ENCODE measurements around the gene ESYT2.

The ESYT2 gene

DNA sequence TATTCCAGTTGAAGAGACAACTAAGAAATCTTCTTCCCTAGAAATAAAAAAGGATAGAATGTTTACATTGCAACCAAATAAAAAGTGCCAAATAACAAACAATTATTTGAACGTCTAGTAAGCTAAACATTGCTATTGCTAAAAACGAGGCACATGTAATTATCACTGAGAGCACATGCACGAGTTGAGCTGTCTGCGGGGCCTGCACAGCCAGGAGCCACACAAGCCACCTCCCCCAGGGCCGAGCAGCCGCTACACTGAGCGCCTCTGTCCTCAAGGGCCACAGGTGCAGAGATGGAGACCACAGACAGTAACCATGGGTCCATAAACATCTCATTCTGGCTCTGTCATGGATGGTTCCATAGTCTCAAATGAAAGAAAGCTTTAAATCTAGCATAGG lies 141.9 kb downstream of the ESYT2 start:
- DNase-seq, result no peak
- H3K27ac ChIP-seq (ENCODE audit: low read length), result no peak overlapping the region
- H3K4me3 ChIP-seq (ENCODE audit: low read length), result no peak overlapping the region
- TF ChIP-seq EZH2 (optimal IDR thresholded peaks at IDR 0.05; ENCODE audit: low read depth, low read length), result no peak
- TF ChIP-seq, protein P1, sequence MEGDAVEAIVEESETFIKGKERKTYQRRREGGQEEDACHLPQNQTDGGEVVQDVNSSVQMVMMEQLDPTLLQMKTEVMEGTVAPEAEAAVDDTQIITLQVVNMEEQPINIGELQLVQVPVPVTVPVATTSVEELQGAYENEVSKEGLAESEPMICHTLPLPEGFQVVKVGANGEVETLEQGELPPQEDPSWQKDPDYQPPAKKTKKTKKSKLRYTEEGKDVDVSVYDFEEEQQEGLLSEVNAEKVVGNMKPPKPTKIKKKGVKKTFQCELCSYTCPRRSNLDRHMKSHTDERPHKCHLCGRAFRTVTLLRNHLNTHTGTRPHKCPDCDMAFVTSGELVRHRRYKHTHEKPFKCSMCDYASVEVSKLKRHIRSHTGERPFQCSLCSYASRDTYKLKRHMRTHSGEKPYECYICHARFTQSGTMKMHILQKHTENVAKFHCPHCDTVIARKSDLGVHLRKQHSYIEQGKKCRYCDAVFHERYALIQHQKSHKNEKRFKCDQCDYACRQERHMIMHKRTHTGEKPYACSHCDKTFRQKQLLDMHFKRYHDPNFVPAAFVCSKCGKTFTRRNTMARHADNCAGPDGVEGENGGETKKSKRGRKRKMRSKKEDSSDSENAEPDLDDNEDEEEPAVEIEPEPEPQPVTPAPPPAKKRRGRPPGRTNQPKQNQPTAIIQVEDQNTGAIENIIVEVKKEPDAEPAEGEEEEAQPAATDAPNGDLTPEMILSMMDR (IDR thresholded peaks at IDR 0.05; ENCODE audit: low read length), result no peak
- no peak for TF ChIP-seq EZH2phosphoT487 (IDR thresholded peaks at IDR 0.05; ENCODE audit: low read length)
- no peaks in the 10 kb centered on the region for H3K4me1 ChIP-seq (ENCODE audit: low read length)
- no peaks in the 10 kb centered on the region for H3K27me3 ChIP-seq (replicated peaks; ENCODE audit: insufficient read depth, low read length)
- peaks cover 37% of the 10 kb centered on the region for H3K79me2 ChIP-seq (ENCODE audit: low read length)
- no peaks in the 10 kb centered on the region for H4K20me1 ChIP-seq (ENCODE audit: insufficient read depth, low read length)
- H3K9me2 ChIP-seq (replicated peaks; ENCODE audit: insufficient read depth, low read length), result no peaks in the 10 kb centered on the region
- H3K4me2 ChIP-seq (ENCODE audit: low read depth, low read length), result no peak overlapping the region
- H3K9me3 ChIP-seq (replicated peaks; ENCODE audit: insufficient read depth, low read length), result no peaks in the 10 kb centered on the region
- no peaks in the 10 kb centered on the region for H3F3A ChIP-seq (ENCODE audit: insufficient read depth, low read length)
- H3K36me3 ChIP-seq (replicated peaks; ENCODE audit: insufficient read depth, low read length), result peaks cover 48% of the 10 kb centered on the region
- no peak overlapping the region for H3K9ac ChIP-seq (ENCODE audit: low read length)
- no peak overlapping the region for H2AFZ ChIP-seq (ENCODE audit: low read length)

DNA sequence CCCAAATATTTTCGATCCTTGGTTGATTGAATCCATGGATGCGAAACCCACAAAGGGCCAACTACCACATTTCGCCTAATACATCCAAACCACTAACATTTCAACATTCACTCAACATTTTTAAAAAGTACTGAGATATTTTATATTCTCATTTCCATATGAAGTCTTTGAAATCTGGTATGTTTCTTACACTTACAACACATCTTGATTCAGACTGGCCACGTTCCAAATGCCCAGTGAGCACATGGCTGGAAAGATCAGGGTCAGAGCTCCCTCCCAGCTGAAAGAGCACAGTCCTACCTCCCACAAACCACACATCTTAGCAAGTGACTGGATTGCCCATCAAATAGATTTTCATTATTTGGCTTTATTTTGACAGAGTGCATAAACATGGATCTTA lies 143.6 kb downstream of the ESYT2 start:
- Histone ChIP-seq H3K79me2 (ENCODE audit: low read length) (peaks cover 27% of the 10 kb centered on the region), H3K4me3 (ENCODE audit: low read length) (no peak overlapping the region), H3K4me1 (ENCODE audit: low read length) (no peaks in the 10 kb centered on the region), H3K36me3 (replicated peaks; ENCODE audit: insufficient read depth, low read length) (peaks cover 44% of the 10 kb centered on the region), H3F3A (ENCODE audit: insufficient read depth, low read length) (no peaks in the 10 kb centered on the region), H4K20me1 (ENCODE audit: insufficient read depth, low read length) (no peaks in the 10 kb centered on the region), H3K9me3 (replicated peaks; ENCODE audit: insufficient read depth, low read length) (no peaks in the 10 kb centered on the region), H2AFZ (ENCODE audit: low read length) (no peak overlapping the region), H3K4me2 (ENCODE audit: low read depth, low read length) (no peak overlapping the region), H3K27ac (ENCODE audit: low read length) (no peak overlapping the region), H3K9me2 (replicated peaks; ENCODE audit: insufficient read depth, low read length) (no peaks in the 10 kb centered on the region), H3K27me3 (replicated peaks; ENCODE audit: insufficient read depth, low read length) (no peaks in the 10 kb centered on the region), H3K9ac (ENCODE audit: low read length) (no peak overlapping the region)
- no peak for DNase-seq
- TF ChIP-seq, protein P1 (IDR thresholded peaks at IDR 0.05; ENCODE audit: low read length), result no peak
- TF ChIP-seq EZH2 (optimal IDR thresholded peaks at IDR 0.05; ENCODE audit: low read depth, low read length) (no peak), EZH2phosphoT487 (IDR thresholded peaks at IDR 0.05; ENCODE audit: low read length) (no peak)

DNA sequence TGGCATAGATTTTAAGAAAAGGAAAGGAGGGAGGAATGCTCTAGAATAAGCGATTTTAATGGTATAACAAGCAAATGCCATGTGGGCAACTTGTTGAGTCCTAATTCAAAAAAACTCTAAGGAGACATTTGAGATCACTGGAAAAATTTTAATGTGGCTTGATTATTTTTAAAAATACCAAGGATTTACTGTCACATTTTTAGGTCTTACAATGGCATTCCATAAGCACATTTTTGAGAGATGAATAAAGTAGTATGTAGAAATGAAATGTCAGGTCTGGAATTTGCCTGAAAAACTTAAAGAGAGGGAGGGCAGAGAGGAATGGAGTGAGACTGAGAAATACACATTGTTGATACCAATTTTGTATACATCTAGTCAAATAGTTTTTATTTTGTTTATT lies 145.0 kb downstream of the ESYT2 start:
- no peak for DNase-seq
- Histone ChIP-seq H3K27me3 (replicated peaks; ENCODE audit: insufficient read depth, low read length) (no peaks in the 10 kb centered on the region), H4K20me1 (ENCODE audit: insufficient read depth, low read length) (no peaks in the 10 kb centered on the region), H3F3A (ENCODE audit: insufficient read depth, low read length) (no peaks in the 10 kb centered on the region), H3K9ac (ENCODE audit: low read length) (no peak overlapping the region), H3K9me2 (replicated peaks; ENCODE audit: insufficient read depth, low read length) (no peaks in the 10 kb centered on the region), H3K4me1 (ENCODE audit: low read length) (no peaks in the 10 kb centered on the region), H3K79me2 (ENCODE audit: low read length) (peaks cover 24% of the 10 kb centered on the region), H3K36me3 (replicated peaks; ENCODE audit: insufficient read depth, low read length) (peaks cover 32% of the 10 kb centered on the region), H3K4me2 (ENCODE audit: low read depth, low read length) (no peak overlapping the region), H3K4me3 (ENCODE audit: low read length) (no peak overlapping the region), H3K9me3 (replicated peaks; ENCODE audit: insufficient read depth, low read length) (no peaks in the 10 kb centered on the region), H3K27ac (ENCODE audit: low read length) (no peak overlapping the region), H2AFZ (ENCODE audit: low read length) (no peak overlapping the region)
- TF ChIP-seq, protein P1 (IDR thresholded peaks at IDR 0.05; ENCODE audit: low read length), result no peak
- TF ChIP-seq EZH2phosphoT487 (IDR thresholded peaks at IDR 0.05; ENCODE audit: low read length) (no peak), EZH2 (optimal IDR thresholded peaks at IDR 0.05; ENCODE audit: low read depth, low read length) (no peak)
